GM20431 (cell line): ENCODE results near the gene ITPKB.

ENCODE experiments used
- in situ Hi-C: fragments of 300-500 bp; cut with MseI, MboI; formaldehyde crosslinking; loops from one replicate; pipeline ENCODE4 v1.15.0; 2020; ENCODE audit warnings: low sequenced_read_pairs; ENCODE audit not compliant: unreplicated experiment

Gene ITPKB

GRCh38 chr1:226597616-226598454 lies 141.2 kb downstream of the ITPKB start:
- in situ Hi-C loops = no loop called here

- in situ Hi-C loops = no loop called here
These were observed 142.4 kb downstream of the ITPKB start for GRCh38 chr1:226596531-226597165.

- in situ Hi-C loops = no loop called here
These were observed 145.5 kb downstream of the ITPKB start for GRCh38 chr1:226593541-226593940.

GRCh38 chr1:226590614-226591013 lies 148.5 kb downstream of the ITPKB start:
- in situ Hi-C loops = no loop called here

GRCh38 chr1:226589008-226589733 lies 149.9 kb downstream of the ITPKB start:
- in situ Hi-C loops = no loop called here

GRCh38 chr1:226588484-226588883 lies 150.6 kb downstream of the ITPKB start:
- in situ Hi-C loops = no loop called here

- in situ Hi-C loops = no loop called here
These were observed 152.2 kb downstream of the ITPKB start for GRCh38 chr1:226586650-226587422.

- in situ Hi-C loops = no loop called here
These were observed 153.0 kb downstream of the ITPKB start for GRCh38 chr1:226586116-226586515.

GRCh38 chr1:226584164-226584563 lies 154.9 kb downstream of the ITPKB start:
- in situ Hi-C loops = no loop called here

- in situ Hi-C loops = no loop called here
These were observed 156.1 kb downstream of the ITPKB start for GRCh38 chr1:226582966-226583365.
